Endothelial cell of umbilical vein (primary cell): Measurements from ENCODE around the gene ARPC5L.

Experiments
- EZH2 ChIP-seq: IDR thresholded peaks from 2 replicates; pipeline ENCODE4 v1.6.1; 2012; ENCODE audit warnings: borderline replicate concordance, low read depth, mild to moderate bottlenecking, moderate library complexity, low read length, inconsistent platforms; ENCODE audit not compliant: severe bottlenecking
- POLR2A ChIP-seq: IDR thresholded peaks from 2 replicates; pipeline ENCODE4 v1.6.1; 2012; ENCODE audit warnings: low read depth, mild to moderate bottlenecking, control low read depth, low read length
- POLR2AphosphoS5 ChIP-seq: IDR thresholded peaks from 2 replicates; pipeline ENCODE4 v1.6.1; 2012; ENCODE audit warnings: low read depth, mild to moderate bottlenecking, control low read depth, low read length, moderate library complexity; ENCODE audit not compliant: insufficient read depth
- TF ChIP-seq, protein P1 (sequence below), 2 donors: IDR thresholded peaks; 1 replicate in 1 of 2; 2 replicates in 1 of 2; pipeline ENCODE4 v1.5.1; 2011; ENCODE audit warnings: low read length in 2 of 2, mild to moderate bottlenecking in 2 of 2, moderate library complexity in 2 of 2, control low read depth in 1 of 2, inconsistent platforms in 1 of 2, low read depth in 1 of 2; ENCODE audit not compliant: insufficient read depth in 1 of 2; ENCODE audit errors: extremely low read depth in 1 of 2

- TF ChIP-seq, protein P1, sequence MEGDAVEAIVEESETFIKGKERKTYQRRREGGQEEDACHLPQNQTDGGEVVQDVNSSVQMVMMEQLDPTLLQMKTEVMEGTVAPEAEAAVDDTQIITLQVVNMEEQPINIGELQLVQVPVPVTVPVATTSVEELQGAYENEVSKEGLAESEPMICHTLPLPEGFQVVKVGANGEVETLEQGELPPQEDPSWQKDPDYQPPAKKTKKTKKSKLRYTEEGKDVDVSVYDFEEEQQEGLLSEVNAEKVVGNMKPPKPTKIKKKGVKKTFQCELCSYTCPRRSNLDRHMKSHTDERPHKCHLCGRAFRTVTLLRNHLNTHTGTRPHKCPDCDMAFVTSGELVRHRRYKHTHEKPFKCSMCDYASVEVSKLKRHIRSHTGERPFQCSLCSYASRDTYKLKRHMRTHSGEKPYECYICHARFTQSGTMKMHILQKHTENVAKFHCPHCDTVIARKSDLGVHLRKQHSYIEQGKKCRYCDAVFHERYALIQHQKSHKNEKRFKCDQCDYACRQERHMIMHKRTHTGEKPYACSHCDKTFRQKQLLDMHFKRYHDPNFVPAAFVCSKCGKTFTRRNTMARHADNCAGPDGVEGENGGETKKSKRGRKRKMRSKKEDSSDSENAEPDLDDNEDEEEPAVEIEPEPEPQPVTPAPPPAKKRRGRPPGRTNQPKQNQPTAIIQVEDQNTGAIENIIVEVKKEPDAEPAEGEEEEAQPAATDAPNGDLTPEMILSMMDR (IDR thresholded peaks at IDR 0.05; ENCODE audit: extremely low read depth in 1 of 2, insufficient read depth in 1 of 2, low read depth in 1 of 2, low read length in 2 of 2) = no peak
- TF ChIP-seq POLR2AphosphoS5 (no peak), EZH2 (no peak), POLR2A (no peak)
Measured at GRCh38 chr9:124854161-124854560, 7.8 kb upstream of the ARPC5L start.
